Brain pericyte (primary cell): ENCODE results near the gene SLC6A20.

Experiments
- DNase-seq: peaks from one replicate; pipeline ENCODE4 v3.0.0-alpha.2; 2012; ENCODE audit warnings: low read depth, low spot score

SLC6A20 gene

GRCh38 chr3:45800611-45801010 is 4.3 kb upstream of the SLC6A20 start:
- DNase-seq: no peak

GRCh38 chr3:45799586-45799985 is 3.2 kb upstream of the SLC6A20 start:
- DNase-seq: no peak

GRCh38 chr3:45798034-45798433 is 1.7 kb upstream of the SLC6A20 start:
- DNase-seq: no peak

- no peak for DNase-seq
Observed at GRCh38 chr3:45796902-45797637, 734 bp upstream of the SLC6A20 start.

DNA sequence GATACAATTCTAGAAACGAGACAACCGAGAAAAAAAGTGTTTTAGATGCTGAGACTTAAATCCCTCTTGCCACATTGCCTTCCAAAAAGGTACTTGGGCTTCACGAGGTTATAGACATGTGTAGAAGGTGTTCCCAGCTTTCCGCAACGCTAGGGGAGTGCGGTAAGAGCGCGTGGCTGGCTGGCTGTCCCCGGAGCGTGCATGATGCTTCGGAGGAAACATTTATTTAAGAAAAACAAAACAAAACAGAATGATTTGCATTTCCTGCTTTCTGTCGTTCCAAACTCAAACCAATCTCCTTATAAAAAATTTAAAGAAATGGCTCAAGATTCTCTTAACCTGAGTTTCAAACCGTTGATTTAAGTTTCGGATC is 841 bp downstream of the SLC6A20 start:
- no peak for DNase-seq

DNA sequence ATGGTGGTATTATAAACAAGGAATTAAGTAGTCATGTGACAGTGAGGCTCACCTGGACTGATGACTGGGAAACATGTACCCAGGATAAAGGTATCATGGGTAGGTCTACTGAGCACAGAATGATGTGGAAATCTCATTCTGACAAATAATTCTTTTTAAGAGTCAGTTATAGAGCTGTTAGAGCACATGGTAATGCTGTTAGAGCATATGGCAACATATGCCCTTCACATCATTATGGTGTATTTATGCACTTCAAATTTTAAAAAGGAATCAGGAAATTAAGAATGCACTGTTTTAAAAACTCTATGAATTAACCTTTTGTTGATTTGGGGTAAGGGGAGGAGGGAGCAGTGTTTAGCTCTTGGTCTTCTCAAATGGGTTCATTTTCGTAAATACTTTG is 1.7 kb downstream of the SLC6A20 start:
- DNase-seq: no peak

GRCh38 chr3:45794177-45794560 is 2.2 kb downstream of the SLC6A20 start:
- no peak for DNase-seq

DNA sequence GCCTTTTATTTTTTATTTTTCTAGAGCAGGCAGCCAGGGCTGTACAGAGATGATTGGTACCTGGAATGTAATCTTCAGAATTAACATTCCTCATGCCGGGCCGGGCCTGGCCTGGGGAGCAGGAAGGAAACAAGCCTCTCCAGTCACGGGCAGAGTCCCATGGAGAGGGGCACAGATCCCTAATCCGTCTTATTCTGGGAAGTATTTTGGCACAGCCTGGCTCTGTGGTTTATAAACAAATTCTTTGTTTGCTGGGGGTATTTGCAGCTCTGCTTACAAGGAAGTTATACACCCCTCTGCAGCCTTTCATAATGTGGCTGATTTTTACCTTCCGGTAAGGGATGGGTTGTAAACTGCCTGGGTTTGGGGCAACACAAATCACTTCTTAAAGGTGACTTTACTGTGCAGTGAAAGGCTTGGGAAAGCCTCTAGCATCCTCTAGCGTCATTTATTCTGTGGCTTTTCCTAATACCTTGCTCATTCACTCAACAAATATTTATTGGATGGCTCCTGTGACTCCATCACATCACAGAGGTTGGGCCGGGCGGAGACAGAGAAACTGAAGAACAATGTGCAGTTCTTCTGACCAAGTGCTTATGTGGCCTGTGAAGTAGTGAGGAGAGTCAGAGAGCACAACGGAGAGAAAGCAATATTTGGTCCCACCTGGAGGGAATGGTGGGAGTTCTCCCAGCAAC is 2.7 kb downstream of the SLC6A20 start:
- no peak for DNase-seq

GRCh38 chr3:45792516-45793172 is 3.7 kb downstream of the SLC6A20 start:
- DNase-seq: no peak

GRCh38 chr3:45792036-45792435 is 4.3 kb downstream of the SLC6A20 start:
- no peak for DNase-seq

DNA sequence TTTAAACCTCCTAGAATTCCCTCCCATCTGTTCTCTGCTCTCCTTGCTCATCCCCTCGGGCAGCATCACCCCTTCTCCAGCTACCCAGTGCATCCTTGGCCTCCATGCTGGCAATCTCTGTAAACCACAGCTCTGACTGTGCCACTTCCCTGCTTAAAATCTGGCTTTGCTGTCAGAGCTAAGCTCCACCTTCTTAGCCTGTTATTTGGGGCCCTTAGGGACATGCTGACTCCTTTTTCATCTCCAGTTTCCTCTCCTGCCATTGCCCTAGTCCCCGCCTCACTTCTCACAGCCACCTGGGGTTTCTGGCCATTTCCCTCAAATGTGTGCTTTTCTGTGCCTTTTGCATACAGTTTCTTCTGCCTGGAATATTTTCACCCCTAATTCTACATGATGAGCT is 5.7 kb downstream of the SLC6A20 start:
- no peak for DNase-seq

DNA sequence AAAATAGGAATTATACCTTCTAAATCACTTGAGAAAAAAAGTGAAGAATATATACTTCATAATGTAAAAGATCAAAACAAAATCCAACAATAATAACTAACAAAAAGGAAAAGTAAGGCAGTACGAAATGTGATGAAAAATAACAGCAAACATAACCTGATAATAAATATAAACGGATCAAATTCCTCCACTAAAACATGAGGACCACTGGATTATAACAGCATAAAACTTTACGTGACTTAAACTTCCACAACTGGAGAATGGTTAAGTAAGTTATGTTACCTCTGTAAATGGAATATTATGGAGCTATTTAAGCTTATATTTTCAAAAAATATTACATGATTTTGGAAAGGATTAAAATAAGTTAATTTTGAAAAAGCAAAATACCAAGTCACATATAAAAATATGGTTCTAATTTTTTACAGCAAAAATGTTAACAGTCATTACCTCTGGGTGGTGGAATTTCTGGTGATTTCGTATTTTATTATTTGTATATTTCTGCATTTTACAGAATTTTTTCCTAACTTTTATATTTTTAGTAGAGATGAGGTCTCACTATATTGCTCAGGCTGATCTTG is 7.0 kb downstream of the SLC6A20 start:
- DNase-seq: no peak

DNA sequence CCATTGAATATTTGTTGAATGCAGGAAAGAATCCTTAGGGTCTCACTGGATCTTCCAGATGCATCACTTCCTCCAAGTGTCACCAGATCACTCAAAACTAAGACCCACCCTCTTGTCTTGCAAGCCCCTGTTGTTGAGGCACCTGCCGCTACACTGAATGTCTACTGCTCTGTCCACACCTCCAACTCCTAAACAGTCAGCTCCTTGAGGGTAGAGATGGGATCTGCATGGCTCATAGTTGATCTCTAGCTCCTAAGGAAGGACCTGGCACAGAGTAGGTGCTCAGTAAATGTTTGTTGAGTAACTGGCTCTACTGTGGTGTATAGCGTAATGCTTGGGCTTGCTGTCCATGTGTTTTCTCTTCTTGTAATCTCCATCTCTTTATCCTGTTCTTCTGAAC is 8.8 kb downstream of the SLC6A20 start:
- no peak for DNase-seq

- no peak for DNase-seq
Observed at GRCh38 chr3:45786801-45787495, 9.4 kb downstream of the SLC6A20 start.

DNA sequence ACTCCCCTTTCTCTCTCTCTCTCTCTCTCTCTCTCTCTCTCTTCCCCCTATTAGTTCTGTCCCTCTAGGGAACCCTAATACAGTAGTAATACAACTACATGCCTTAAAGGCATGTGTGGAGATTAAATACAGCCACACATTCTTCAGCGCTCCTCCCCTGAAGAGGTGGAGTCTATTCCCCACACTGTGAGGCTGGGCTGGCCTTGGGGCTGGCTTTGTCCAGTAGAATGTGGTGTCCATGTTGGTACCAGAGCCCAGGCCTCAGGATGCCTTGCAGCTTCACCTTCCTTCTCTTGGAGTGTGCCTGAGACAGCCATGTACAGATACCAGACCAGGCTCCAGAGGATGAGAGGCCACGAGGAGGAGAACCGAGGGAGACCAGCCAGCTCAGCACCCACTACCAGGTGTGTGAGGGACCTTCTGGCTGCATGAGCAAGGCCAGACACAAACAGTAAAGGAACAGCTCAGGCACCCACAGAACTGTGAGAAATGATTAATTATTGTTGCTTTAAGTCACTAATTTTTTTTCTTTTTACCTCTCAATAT is 10.7 kb downstream of the SLC6A20 start:
- DNase-seq: no peak

GRCh38 chr3:45783667-45784066 is 12.7 kb downstream of the SLC6A20 start:
- DNase-seq: no peak

GRCh38 chr3:45782381-45782780 is 14.0 kb downstream of the SLC6A20 start:
- DNase-seq: no peak

DNA sequence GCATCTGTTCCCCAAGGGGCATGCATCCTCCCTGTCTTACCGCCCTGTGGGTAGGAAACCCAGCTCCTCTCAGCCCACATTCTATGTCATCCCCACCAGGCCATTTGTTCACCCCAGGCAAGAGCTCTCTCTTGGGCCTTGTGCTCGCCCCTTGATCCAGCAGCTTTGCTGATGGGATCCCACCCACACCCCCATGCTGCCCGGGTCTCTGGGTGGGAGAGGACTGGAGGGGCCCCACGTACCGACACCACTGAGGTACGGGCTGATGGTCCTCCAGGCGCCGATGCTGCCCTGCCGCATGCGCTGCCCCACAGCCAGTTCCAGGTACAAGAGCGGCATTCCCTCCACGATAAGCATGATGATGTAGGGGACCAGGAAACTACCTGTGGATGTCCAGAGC is 14.5 kb downstream of the SLC6A20 start:
- DNase-seq: no peak

DNA sequence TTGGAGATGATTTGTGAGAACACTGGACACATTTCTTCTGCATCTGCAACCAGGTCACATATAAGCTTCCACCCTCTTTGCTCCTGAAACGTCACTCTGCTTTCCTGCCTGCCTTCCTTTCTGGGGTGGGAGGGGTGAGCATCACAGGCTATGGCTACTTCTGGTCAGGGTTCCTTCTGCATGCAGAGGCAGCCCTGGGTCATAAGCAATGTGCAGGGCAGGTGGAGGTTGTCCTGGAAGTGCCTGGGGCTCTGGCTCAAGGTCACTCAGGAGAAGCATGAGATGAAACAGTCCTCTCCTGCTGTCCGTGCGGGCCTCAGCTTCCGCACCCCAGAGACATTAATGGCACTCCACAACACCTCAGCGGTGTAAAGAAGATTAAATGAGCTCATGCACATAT is 15.1 kb downstream of the SLC6A20 start:
- DNase-seq: no peak

DNA sequence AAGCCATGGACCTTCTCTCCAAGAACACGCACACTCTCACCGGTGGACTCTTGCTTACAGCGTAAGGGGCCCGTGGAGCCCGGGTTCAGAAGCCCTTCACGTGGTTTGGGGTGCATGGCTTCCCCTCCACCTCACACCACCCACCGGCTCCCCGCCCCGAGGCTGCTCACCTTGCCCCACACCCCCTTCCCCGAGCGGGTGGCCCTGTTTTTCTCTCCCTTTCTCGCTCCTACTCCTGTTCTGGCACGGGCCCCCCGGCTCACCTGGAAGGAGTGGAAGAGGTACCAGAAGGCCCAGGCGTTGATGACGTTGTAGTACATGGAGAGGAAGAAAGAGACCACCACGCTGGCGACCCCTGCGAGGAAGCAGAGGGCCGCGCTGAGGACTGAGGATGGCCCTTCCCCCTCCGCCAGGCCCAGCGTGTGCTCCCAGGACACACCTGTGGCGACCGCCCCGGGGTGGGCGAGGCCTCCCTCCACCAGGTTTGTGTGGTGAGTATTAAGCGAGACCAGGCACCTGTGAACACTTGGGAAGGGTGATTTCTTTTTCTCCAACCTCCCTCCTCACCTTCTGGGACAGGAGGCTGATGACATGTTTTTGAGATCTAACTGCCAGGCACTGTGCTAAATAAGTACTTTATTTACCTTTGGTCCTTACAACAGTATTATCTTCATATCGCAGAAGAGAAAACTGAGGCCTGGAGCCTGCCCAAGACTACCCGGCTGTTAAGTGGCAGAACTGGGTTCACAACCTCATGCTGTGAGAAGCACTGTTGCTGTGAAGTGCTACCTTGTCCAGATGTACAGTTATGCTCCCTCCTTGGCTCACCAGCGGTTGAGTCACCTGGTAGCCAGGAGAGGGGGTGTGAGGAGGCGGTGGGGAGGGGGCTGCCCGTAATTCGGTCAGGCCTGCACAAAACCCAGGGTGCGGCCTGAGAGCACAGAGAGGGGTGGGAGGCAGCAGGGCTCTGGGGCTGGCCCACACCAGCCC is 16.3 kb downstream of the SLC6A20 start:
- DNase-seq: no peak
